ENCODE results near the gene D2HGDH.
"Not testable (repeated sequence)": the region's sequence is repeated elsewhere in the genome, so short reads cannot be mapped to it uniquely, and the experiment has no call there.

The D2HGDH gene

GRCh38 chr2:241733391-241734207, 831 bp upstream of the D2HGDH start:
- no peak for DNase-seq

GRCh38 chr2:241734208-241734466, 293 bp upstream of the D2HGDH start:
- Mint-ChIP-seq H3K36me3 (ENCODE audit: low read depth) (peaks cover 28% of the 10 kb centered on the region), H3K4me1 (ENCODE audit: low read depth) (peaks cover 61% of the 10 kb centered on the region), H3K27me3 (no peaks in the 10 kb centered on the region), H3K9me3 (no peaks in the 10 kb centered on the region), H3K4me3 (peak overlapping the region; percentile 53), H3K27ac (no peak overlapping the region)
- no peak for DNase-seq

More at GRCh38 chr2:241733391-241734207, 831 bp upstream of the D2HGDH start:
- Mint-ChIP-seq H3K36me3 (ENCODE audit: low read depth) (peaks cover 26% of the 10 kb centered on the region), H3K9me3 (no peaks in the 10 kb centered on the region), H3K27ac (no peak overlapping the region), H3K4me3 (peak overlapping the region; percentile 49), H3K27me3 (no peaks in the 10 kb centered on the region), H3K4me1 (ENCODE audit: low read depth) (peaks cover 57% of the 10 kb centered on the region)

- no peaks in the 10 kb centered on the region for H3K27me3 Mint-ChIP-seq
- H3K36me3 Mint-ChIP-seq (ENCODE audit: low read depth): peaks cover 27% of the 10 kb centered on the region
- H3K4me3 Mint-ChIP-seq: peak overlapping the region; percentile 84
- no peaks in the 10 kb centered on the region for H3K9me3 Mint-ChIP-seq
- DNase-seq: no peak
- peak overlapping the region; percentile 50 for H3K27ac Mint-ChIP-seq
- H3K4me1 Mint-ChIP-seq (ENCODE audit: low read depth): peaks cover 63% of the 10 kb centered on the region
These were observed 1.7 kb downstream of the D2HGDH start for GRCh38 chr2:241736111-241736510.

GRCh38 chr2:241738040-241738686, 3.7 kb downstream of the D2HGDH start:
- no peak overlapping the region for H3K4me3 Mint-ChIP-seq
- H3K27ac Mint-ChIP-seq: no peak overlapping the region
- H3K27me3 Mint-ChIP-seq: no peaks in the 10 kb centered on the region
- peaks cover 53% of the 10 kb centered on the region for H3K4me1 Mint-ChIP-seq (ENCODE audit: low read depth)
- DNase-seq: no peak
- peaks cover 26% of the 10 kb centered on the region for H3K36me3 Mint-ChIP-seq (ENCODE audit: low read depth)
- no peaks in the 10 kb centered on the region for H3K9me3 Mint-ChIP-seq

- Mint-ChIP-seq H3K27ac (no peak overlapping the region), H3K4me1 (ENCODE audit: low read depth) (peaks cover 49% of the 10 kb centered on the region), H3K36me3 (ENCODE audit: low read depth) (peaks cover 36% of the 10 kb centered on the region), H3K27me3 (no peaks in the 10 kb centered on the region), H3K9me3 (no peaks in the 10 kb centered on the region), H3K4me3 (no peak overlapping the region)
- no peak for DNase-seq
These were observed 4.7 kb downstream of the D2HGDH start for GRCh38 chr2:241739177-241739576.

- H3K27me3 Mint-ChIP-seq: no peaks in the 10 kb centered on the region
- peaks cover 49% of the 10 kb centered on the region for H3K4me1 Mint-ChIP-seq (ENCODE audit: low read depth)
- no peaks in the 10 kb centered on the region for H3K9me3 Mint-ChIP-seq
- H3K27ac Mint-ChIP-seq: peak overlapping the region; percentile 84
- peak overlapping the region; percentile 49 for H3K4me3 Mint-ChIP-seq
- DNase-seq: peak; percentile 75
- peaks cover 40% of the 10 kb centered on the region for H3K36me3 Mint-ChIP-seq (ENCODE audit: low read depth)
These were observed 5.2 kb downstream of the D2HGDH start for GRCh38 chr2:241739651-241740050.

- Mint-ChIP-seq H3K9me3 (no peaks in the 10 kb centered on the region), H3K4me3 (peak overlapping the region; percentile 21), H3K27me3 (no peaks in the 10 kb centered on the region), H3K27ac (peak overlapping the region; percentile 23), H3K36me3 (ENCODE audit: low read depth) (peaks cover 48% of the 10 kb centered on the region), H3K4me1 (ENCODE audit: low read depth) (peaks cover 43% of the 10 kb centered on the region)
- peak; percentile 56 for DNase-seq
These were observed 6.6 kb downstream of the D2HGDH start for GRCh38 chr2:241741016-241741415.

GRCh38 chr2:241742320-241742939, 8.0 kb downstream of the D2HGDH start:
- Mint-ChIP-seq H3K4me1 (ENCODE audit: low read depth) (peaks cover 37% of the 10 kb centered on the region), H3K36me3 (ENCODE audit: low read depth) (peaks cover 53% of the 10 kb centered on the region)

GRCh38 chr2:241743008-241743407, 8.6 kb downstream of the D2HGDH start:
- not testable (repeated sequence) for H3K4me3 Mint-ChIP-seq, H3K27me3 Mint-ChIP-seq, H3K9me3 Mint-ChIP-seq, H3K27ac Mint-ChIP-seq, DNase-seq
- Mint-ChIP-seq H3K36me3 (ENCODE audit: low read depth) (peaks cover 51% of the 10 kb centered on the region), H3K4me1 (ENCODE audit: low read depth) (peaks cover 33% of the 10 kb centered on the region)

More at GRCh38 chr2:241742320-241742939, 8.0 kb downstream of the D2HGDH start:
- Mint-ChIP-seq H3K27ac (no peak overlapping the region), H3K27me3 (no peaks in the 10 kb centered on the region), H3K4me3 (no peak overlapping the region), H3K9me3 (no peaks in the 10 kb centered on the region)
- no peak for DNase-seq

- DNase-seq: no peak
- Mint-ChIP-seq H3K27ac (no peak overlapping the region), H3K4me1 (ENCODE audit: low read depth) (peaks cover 31% of the 10 kb centered on the region), H3K9me3 (no peaks in the 10 kb centered on the region), H3K36me3 (ENCODE audit: low read depth) (peaks cover 54% of the 10 kb centered on the region), H3K27me3 (no peaks in the 10 kb centered on the region), H3K4me3 (no peak overlapping the region)
These were observed 9.2 kb downstream of the D2HGDH start for GRCh38 chr2:241743620-241744019.

- DNase-seq: no peak
- H3K27ac Mint-ChIP-seq: no peak overlapping the region
- H3K36me3 Mint-ChIP-seq (ENCODE audit: low read depth): peaks cover 55% of the 10 kb centered on the region
- H3K4me1 Mint-ChIP-seq (ENCODE audit: low read depth): peaks cover 25% of the 10 kb centered on the region
- H3K9me3 Mint-ChIP-seq: no peaks in the 10 kb centered on the region
- no peaks in the 10 kb centered on the region for H3K27me3 Mint-ChIP-seq
- no peak overlapping the region for H3K4me3 Mint-ChIP-seq
These were observed 9.8 kb downstream of the D2HGDH start for GRCh38 chr2:241744028-241744754.

GRCh38 chr2:241745276-241745675, 10.8 kb downstream of the D2HGDH start:
- H3K27me3 Mint-ChIP-seq: no peaks in the 10 kb centered on the region
- H3K36me3 Mint-ChIP-seq (ENCODE audit: low read depth): peaks cover 59% of the 10 kb centered on the region

GRCh38 chr2:241746084-241746483, 11.7 kb downstream of the D2HGDH start:
- peaks cover 8% of the 10 kb centered on the region for H3K4me1 Mint-ChIP-seq (ENCODE audit: low read depth)
- H3K27ac Mint-ChIP-seq: no peak overlapping the region
- H3K36me3 Mint-ChIP-seq (ENCODE audit: low read depth): peaks cover 62% of the 10 kb centered on the region
- DNase-seq: no peak
- H3K9me3 Mint-ChIP-seq: no peaks in the 10 kb centered on the region
- H3K4me3 Mint-ChIP-seq: no peak overlapping the region
- H3K27me3 Mint-ChIP-seq: no peaks in the 10 kb centered on the region

More at GRCh38 chr2:241745276-241745675, 10.8 kb downstream of the D2HGDH start:
- no peak overlapping the region for H3K4me3 Mint-ChIP-seq
- no peaks in the 10 kb centered on the region for H3K9me3 Mint-ChIP-seq
- no peak overlapping the region for H3K27ac Mint-ChIP-seq
- peaks cover 14% of the 10 kb centered on the region for H3K4me1 Mint-ChIP-seq (ENCODE audit: low read depth)
- DNase-seq: no peak

GRCh38 chr2:241748468-241749256, 14.2 kb downstream of the D2HGDH start:
- H3K36me3 Mint-ChIP-seq (ENCODE audit: low read depth): peaks cover 75% of the 10 kb centered on the region
- DNase-seq: no peak
- no peak overlapping the region for H3K4me3 Mint-ChIP-seq
- H3K4me1 Mint-ChIP-seq (ENCODE audit: low read depth): no peaks in the 10 kb centered on the region
- H3K27me3 Mint-ChIP-seq: no peaks in the 10 kb centered on the region
- no peak overlapping the region for H3K27ac Mint-ChIP-seq
- H3K9me3 Mint-ChIP-seq: no peaks in the 10 kb centered on the region
